Measurements from ENCODE around the gene MIEN1.

The MIEN1 gene

GRCh38 chr17:39697961-39698360 lies 32.4 kb downstream of the MIEN1 start:
- DNase-seq (ENCODE audit: low read depth), result no peak
- no peak for TF ChIP-seq CTCF (conservative IDR thresholded peaks at IDR 0.05; ENCODE audit: low read length)

DNA sequence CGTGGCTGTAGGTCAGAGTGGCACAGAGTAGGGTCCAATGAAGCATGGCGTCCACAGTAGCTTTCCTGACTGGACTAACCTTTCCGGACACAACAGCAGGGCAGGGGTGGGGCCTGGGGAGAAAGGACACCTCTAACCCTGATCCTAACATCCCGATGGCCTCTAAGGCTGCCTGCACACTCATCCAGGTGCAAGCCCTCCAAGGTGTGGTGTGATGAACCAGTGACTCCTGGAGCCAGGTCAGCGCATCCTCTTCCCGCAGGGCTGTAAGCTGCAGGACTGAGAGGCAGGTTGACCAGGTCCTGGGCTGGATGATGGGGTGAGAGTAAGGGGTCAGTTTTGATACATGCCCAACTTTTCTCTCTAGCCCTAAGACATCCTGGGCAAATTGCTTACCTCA lies 33.6 kb downstream of the MIEN1 start:
- no peak overlapping the region for H3K4me3 ChIP-seq (ENCODE audit: low read length)
- DNase-seq (ENCODE audit: low read depth), result no peak
- TF ChIP-seq CTCF (conservative IDR thresholded peaks at IDR 0.05; ENCODE audit: low read length), result no peak

More at GRCh38 chr17:39697961-39698360, 32.4 kb downstream of the MIEN1 start:
- H3K4me3 ChIP-seq (ENCODE audit: low read length), result no peak overlapping the region

- no peak overlapping the region for H3K4me3 ChIP-seq (ENCODE audit: low read length)
- no peak for DNase-seq (ENCODE audit: low read depth)
- no peak for TF ChIP-seq CTCF (conservative IDR thresholded peaks at IDR 0.05; ENCODE audit: low read length)
Observed at GRCh38 chr17:39695089-39695474, 35.2 kb downstream of the MIEN1 start.

GRCh38 chr17:39694593-39694992 lies 35.7 kb downstream of the MIEN1 start:
- no peak overlapping the region for H3K4me3 ChIP-seq (ENCODE audit: low read length)
- DNase-seq (ENCODE audit: low read depth), result no peak
- no peak for TF ChIP-seq CTCF (conservative IDR thresholded peaks at IDR 0.05; ENCODE audit: low read length)

- no peak for DNase-seq (ENCODE audit: low read depth)
- H3K4me3 ChIP-seq (ENCODE audit: low read length), result peak overlapping the region; percentile 85
- TF ChIP-seq CTCF (conservative IDR thresholded peaks at IDR 0.05; ENCODE audit: low read length), result no peak
Observed at GRCh38 chr17:39688945-39689344, 41.4 kb downstream of the MIEN1 start.

DNA sequence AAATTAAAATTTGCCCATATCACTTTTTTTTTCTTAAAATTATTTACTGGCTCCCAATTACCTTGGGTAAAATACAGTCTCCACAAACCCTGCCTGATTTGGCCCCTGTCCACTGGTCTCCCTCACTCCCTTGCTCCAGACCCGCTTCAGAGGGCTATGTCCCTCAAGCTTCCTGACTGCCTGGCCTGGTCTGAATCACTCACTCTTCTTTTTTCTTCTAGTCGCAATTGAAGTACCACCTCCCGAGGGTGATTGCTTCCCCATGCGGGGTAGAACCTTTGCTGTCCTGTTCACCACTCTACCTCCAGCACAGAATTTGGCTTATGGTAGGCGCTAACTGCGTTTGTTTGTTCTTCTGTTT lies 41.9 kb downstream of the MIEN1 start:
- no peak for DNase-seq (ENCODE audit: low read depth)

More for the DNA sequence above, 41.9 kb downstream of the MIEN1 start:
- TF ChIP-seq CTCF (conservative IDR thresholded peaks at IDR 0.05; ENCODE audit: low read length), result no peak
- H3K4me3 ChIP-seq (ENCODE audit: low read length), result peak overlapping the region; percentile 85

Data from AG10803 (cell line).